ENCODE results near the gene SORCS2.

DNA sequence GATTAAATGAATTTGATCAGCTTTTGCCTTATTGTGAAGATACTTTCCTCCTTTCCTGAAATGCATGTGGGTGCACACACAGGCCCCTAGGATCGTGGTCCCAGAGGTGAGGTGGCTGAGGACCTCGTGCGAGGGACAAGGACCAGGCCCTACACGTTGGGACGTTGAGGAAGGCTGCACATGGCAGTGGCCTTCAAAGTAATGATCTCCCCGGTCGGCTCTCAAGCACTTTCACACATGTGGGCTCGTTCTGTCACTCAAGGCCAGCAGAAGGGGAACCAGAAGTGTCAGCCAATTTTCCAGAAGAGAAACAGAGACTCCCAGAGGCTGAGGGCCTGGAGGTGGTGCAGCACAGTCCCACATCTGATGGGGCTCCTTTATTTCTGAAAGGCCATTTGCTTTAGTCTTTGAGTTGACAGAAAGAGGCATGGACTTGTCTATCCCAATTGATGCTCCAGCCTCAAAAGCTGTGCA lies 550.5 kb downstream of the SORCS2 start:
- TF ChIP-seq, protein P1, sequence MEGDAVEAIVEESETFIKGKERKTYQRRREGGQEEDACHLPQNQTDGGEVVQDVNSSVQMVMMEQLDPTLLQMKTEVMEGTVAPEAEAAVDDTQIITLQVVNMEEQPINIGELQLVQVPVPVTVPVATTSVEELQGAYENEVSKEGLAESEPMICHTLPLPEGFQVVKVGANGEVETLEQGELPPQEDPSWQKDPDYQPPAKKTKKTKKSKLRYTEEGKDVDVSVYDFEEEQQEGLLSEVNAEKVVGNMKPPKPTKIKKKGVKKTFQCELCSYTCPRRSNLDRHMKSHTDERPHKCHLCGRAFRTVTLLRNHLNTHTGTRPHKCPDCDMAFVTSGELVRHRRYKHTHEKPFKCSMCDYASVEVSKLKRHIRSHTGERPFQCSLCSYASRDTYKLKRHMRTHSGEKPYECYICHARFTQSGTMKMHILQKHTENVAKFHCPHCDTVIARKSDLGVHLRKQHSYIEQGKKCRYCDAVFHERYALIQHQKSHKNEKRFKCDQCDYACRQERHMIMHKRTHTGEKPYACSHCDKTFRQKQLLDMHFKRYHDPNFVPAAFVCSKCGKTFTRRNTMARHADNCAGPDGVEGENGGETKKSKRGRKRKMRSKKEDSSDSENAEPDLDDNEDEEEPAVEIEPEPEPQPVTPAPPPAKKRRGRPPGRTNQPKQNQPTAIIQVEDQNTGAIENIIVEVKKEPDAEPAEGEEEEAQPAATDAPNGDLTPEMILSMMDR (IDR thresholded peaks at IDR 0.05) = no peak
- TF ChIP-seq POLR2A (IDR thresholded peaks at IDR 0.05) = no peak
- TF ChIP-seq POLR2AphosphoS5 (IDR thresholded peaks at IDR 0.05) = no peak

All from prostate gland (tissue), 2 donors.